Natural killer cell (primary cell): ENCODE measurements around the gene ITGA5. TPM values are rescaled to one million over a fixed set of nuclear protein-coding genes. Genes with fewer than 3 reads are reported as not detected.
A peak's percentile ranks its signal among the peaks of the same experiment; 100 is the strongest.

ENCODE experiments used
- ATAC-seq, 3 donors: fragments of 150-1000 bp in 2 of 3; fragments of 200-7000 bp in 1 of 3; cut with Tn5 transposase; 1 replicate in 1 of 3; 2 replicates in 2 of 3; pipeline ENCODE4 v1.10.0; 2021; ENCODE audit warnings: mild to moderate bottlenecking in 2 of 3, moderate library complexity in 2 of 3
- DNase-seq, 2 donors: peaks; one replicate each; pipeline versions ENCODE4 v3.0.0 to v3.0.0-alpha.2; 2013 to 2021; ENCODE audit warnings: mixed read lengths in 1 of 2
- H3K27ac ChIP-seq: one replicate; pipeline ENCODE4 v1.5.1; 2013; ENCODE audit warnings: mild to moderate bottlenecking, low read length
- H3K27me3 ChIP-seq: one replicate; pipeline ENCODE4 v1.6.1; 2013; ENCODE audit warnings: low read length; ENCODE audit not compliant: control insufficient read depth, insufficient read depth
- H3K36me3 ChIP-seq: one replicate; pipeline ENCODE4 v1.6.1; 2013; ENCODE audit warnings: low read length; ENCODE audit not compliant: control insufficient read depth, insufficient read depth
- H3K4me1 ChIP-seq: one replicate; pipeline ENCODE4 v1.6.1; 2013; ENCODE audit warnings: low read length; ENCODE audit not compliant: control insufficient read depth, insufficient read depth
- H3K4me3 ChIP-seq: one replicate; pipeline ENCODE4 v1.5.1; 2013; ENCODE audit warnings: low read length
- H3K9me3 ChIP-seq: one replicate; pipeline ENCODE4 v1.6.1; 2013; ENCODE audit warnings: low read length; ENCODE audit not compliant: control insufficient read depth, insufficient read depth
- H3K27ac Mint-ChIP-seq, 2 donors: one replicate each; pipeline ENCODE4 v1.8.0; 2022; ENCODE audit warnings: mild to moderate bottlenecking in 2 of 2, mixed read lengths in 2 of 2, moderate library complexity in 1 of 2
- H3K27me3 Mint-ChIP-seq, 2 donors: one replicate each; pipeline ENCODE4 v1.8.0; 2022; ENCODE audit warnings: low read depth in 2 of 2, mixed read lengths in 2 of 2
- H3K36me3 Mint-ChIP-seq: one replicate; pipeline ENCODE4 v1.8.0; 2022; ENCODE audit warnings: mixed read lengths
- H3K4me1 Mint-ChIP-seq, 2 donors: one replicate each; pipeline ENCODE4 v1.8.0; 2022; ENCODE audit warnings: mixed read lengths in 2 of 2
- H3K4me3 Mint-ChIP-seq: one replicate; pipeline ENCODE4 v1.8.0; 2022; ENCODE audit warnings: mild to moderate bottlenecking, moderate library complexity, mixed read lengths
- H3K9me3 Mint-ChIP-seq, 2 donors: one replicate each; pipeline ENCODE4 v1.8.0; 2022; ENCODE audit warnings: mixed read lengths in 2 of 2
- CTCF ChIP-seq: fragments of 200-600 bp; IDR thresholded peaks from one replicate; pipeline ENCODE4 v1.8.0; 2022; ENCODE audit warnings: antibody characterized with exemption
- WGBS: methylation state at CpG from one replicate; pipeline ENCODE4 v1.1.7; 2013; ENCODE audit warnings: missing lambda C conversion rate; ENCODE audit not compliant: insufficient coverage; 5-methylcytosine and 5-hydroxymethylcytosine counted together
- intact Hi-C: fragments of 100-400 bp; cut with micrococcal nuclease; formaldehyde crosslinking; loops from one replicate; pipeline ENCODE4 v1.14.2; 2022
- total RNA-seq, 4 donors: library from RNA; stranded (reverse); fragments of 120-200 nt in 1 of 4; gene quantifications; one replicate each; pipeline versions ENCODE4 v1.2.3 to v1.2.4, GENCODE V29; 2013 to 2022

The ITGA5 gene
- total RNA-seq, 3 donors from 2014 or later (not counting 1 experiment from before 2014, with no cell fraction given) = 177 to 232 (median 207) TPM

- ATAC-seq (peak in 1 of 3 donors; percentile 63), DNase-seq (no peak)
- Histone ChIP-seq H3K27ac (no peak overlapping the region), H3K9me3 (no peaks in the 10 kb centered on the region), H3K36me3 (no peaks in the 10 kb centered on the region), H3K4me3 (no peak overlapping the region), H3K27me3 (no peaks in the 10 kb centered on the region), H3K4me1 (peaks cover 16% of the 10 kb centered on the region)
- no peak for TF ChIP-seq CTCF
- peak overlapping the region in 1 of 2 donors; percentile 30 for H3K27ac Mint-ChIP-seq
- WGBS = 72% methylated on average over 48 of the region's 49 CpGs
- peaks cover 0 to 7% of the 10 kb centered on the region in 2 donors for H3K4me1 Mint-ChIP-seq
- H3K36me3 Mint-ChIP-seq = no peaks in the 10 kb centered on the region
- intact Hi-C loops = loop anchor here (1.0 kb wide), 1 partner anchor 128 kb away; no protein-coding TSS in a partner anchor
- H3K9me3 Mint-ChIP-seq = no peaks in the 10 kb centered on the region
- H3K27me3 Mint-ChIP-seq = no peaks in the 10 kb centered on the region
- H3K4me3 Mint-ChIP-seq = peak overlapping the region; percentile 25
Observed at GRCh38 chr12:54378796-54379397, 40.2 kb downstream of the ITGA5 start.

- DNase-seq = no peak
- Mint-ChIP-seq H3K27ac (peak overlapping the region in 1 of 2 donors; percentile 30), H3K36me3 (no peaks in the 10 kb centered on the region), H3K4me3 (peak overlapping the region; percentile 28), H3K4me1 (peaks cover 0 to 7% of the 10 kb centered on the region in 2 donors), H3K27me3 (no peaks in the 10 kb centered on the region), H3K9me3 (no peaks in the 10 kb centered on the region)
- no peak for TF ChIP-seq CTCF
- 93% methylated on average over 4 of the region's 6 CpGs for WGBS
- H3K4me3 ChIP-seq = no peak overlapping the region
- intact Hi-C loops = no loop called here
- no peak overlapping the region for H3K27ac ChIP-seq
- no peaks in the 10 kb centered on the region for H3K9me3 ChIP-seq
- no peaks in the 10 kb centered on the region for H3K36me3 ChIP-seq
- no peak for ATAC-seq
- peaks cover 8% of the 10 kb centered on the region for H3K4me1 ChIP-seq
- no peaks in the 10 kb centered on the region for H3K27me3 ChIP-seq
Observed at GRCh38 chr12:54377797-54378515, 41.1 kb downstream of the ITGA5 start.

- Histone ChIP-seq H3K4me3 (no peak overlapping the region), H3K27ac (no peak overlapping the region), H3K9me3 (no peaks in the 10 kb centered on the region), H3K4me1 (peaks cover 8% of the 10 kb centered on the region), H3K36me3 (no peaks in the 10 kb centered on the region), H3K27me3 (no peaks in the 10 kb centered on the region)
- DNase-seq (no peak), ATAC-seq (no peak)
- H3K27ac Mint-ChIP-seq = no peak overlapping the region
- no peak overlapping the region for H3K4me3 Mint-ChIP-seq
- H3K9me3 Mint-ChIP-seq = no peaks in the 10 kb centered on the region
- 95% methylated on average over 2 of the region's 2 CpGs for WGBS
- no peak for TF ChIP-seq CTCF
- H3K4me1 Mint-ChIP-seq = peaks cover 2 to 9% of the 10 kb centered on the region in 2 donors
- H3K27me3 Mint-ChIP-seq = no peaks in the 10 kb centered on the region
- intact Hi-C loops = no loop called here
- H3K36me3 Mint-ChIP-seq = no peaks in the 10 kb centered on the region
Observed at GRCh38 chr12:54377007-54377406, 42.1 kb downstream of the ITGA5 start.
